SK-N-SH (cell line): ENCODE data around the gene GALNT12.

Experiments used
- CTCF ChIP-seq: fragments of 200-600 bp; sonication (generic); IDR thresholded peaks from 2 replicates; pipeline ENCODE4 v1.6.1; 2017; ENCODE audit warnings: antibody characterized with exemption, mild to moderate bottlenecking, moderate library complexity
- GATA2 ChIP-seq: sonication (generic); formaldehyde crosslinking; IDR thresholded peaks from 2 replicates; pipeline ENCODE4 v1.5.0; 2020; ENCODE audit warnings: mild to moderate bottlenecking, missing genetic modification reagents
- RFX5 ChIP-seq: IDR thresholded peaks from 2 replicates; pipeline ENCODE4 v1.6.1; 2012; ENCODE audit warnings: mild to moderate bottlenecking, improper control_type of control experiment, low read length
- TAF1 ChIP-seq: IDR thresholded peaks from 2 replicates; pipeline ENCODE4 v1.6.1; 2012; ENCODE audit warnings: low read depth, mild to moderate bottlenecking, low read length, moderate library complexity, borderline replicate concordance
- USF1 ChIP-seq: IDR thresholded peaks from 2 replicates; pipeline ENCODE4 v1.4.0; 2012; ENCODE audit warnings: low read depth, borderline replicate concordance
- YY1 ChIP-seq: IDR thresholded peaks from 2 replicates; pipeline ENCODE4 v1.4.0; 2012; ENCODE audit warnings: low read depth, mild to moderate bottlenecking

- no peak for TF ChIP-seq CTCF
- TF ChIP-seq TAF1, result no peak
- no peak for TF ChIP-seq RFX5
- no peak for TF ChIP-seq GATA2
- TF ChIP-seq USF1, result no peak
- TF ChIP-seq YY1, result no peak
These were observed 77.4 kb downstream of the GALNT12 start for GRCh38 chr9:98884849-98885248.
